HepG2 (cell line): ENCODE results near the gene STAT6. TPM values are rescaled to one million over a fixed set of nuclear protein-coding genes. Genes with fewer than 3 reads are reported as not detected.

Experiments used
- ATAC-seq: fragments of 200-7000 bp; cut with Tn5 transposase; 3 replicates; pipeline ENCODE4 v1.9.1; 2020; ENCODE audit warnings: mild to moderate bottlenecking, moderate library complexity
- BruUV-seq: library from RNA; stranded (reverse); fragments of 400-500 nt; replicated peaks from 2 replicates; lab custom pipeline; 2021; lab: Mats Ljungman, UMichigan
- CTCF ChIA-PET: fragments of 300-600 bp; formaldehyde crosslinking; extraction: SDS; loops from one replicate; lab custom pipeline; 2021; ENCODE audit warnings: low total read pairs, inconsistent platforms, low intra/inter-chr PET ratio; lab: Yijun Ruan, JAX
- POLR2A ChIA-PET: fragments of 350-600 bp; sonication (Branson Sonifier 250); formaldehyde crosslinking; loops from one replicate; lab custom pipeline; 2020; ENCODE audit warnings: antibody characterized with exemption, inconsistent platforms; lab: Yijun Ruan, JAX
- DNase-seq: peaks from one replicate; pipeline ENCODE4 v3.0.0-alpha.2; 2015; ENCODE audit warnings: low spot score
- FAIRE-seq: peaks from 3 replicates; lab custom pipeline; 2011; peaks lifted over from hg19 to GRCh38; lab: Jason Lieb, UNC
- H2AFZ ChIP-seq: one replicate; pipeline ENCODE4 v1.6.1; 2011; ENCODE audit warnings: low read length, inconsistent platforms
- H3K27ac ChIP-seq: fragments of 300-600 bp; 3 replicates; pipeline ENCODE4 v1.8.0; 2011; ENCODE audit warnings: mixed run types, mild to moderate bottlenecking, mixed read lengths, low read length, inconsistent platforms; ENCODE audit not compliant: insufficient read depth; ENCODE audit errors: extremely low read length
- H3K27me3 ChIP-seq, 2 experiments: fragments of 200-600 bp in 1 of 2; 2 replicates in 1 of 2; 3 replicates in 1 of 2; pipeline versions ENCODE4 v1.6.0 to v1.8.0; 2011; ENCODE audit warnings: low read length in 2 of 2, mild to moderate bottlenecking in 2 of 2, moderate library complexity in 2 of 2, inconsistent platforms in 1 of 2; ENCODE audit not compliant: insufficient read depth in 2 of 2, control insufficient read depth in 1 of 2
- H3K36me3 ChIP-seq, 2 experiments: fragments of 200-600 bp in 1 of 2; replicated peaks in 1 of 2; 2 replicates in 1 of 2; 3 replicates in 1 of 2; pipeline versions ENCODE4 v1.5.1 to v1.8.0; 2011; ENCODE audit warnings: low read length in 2 of 2, inconsistent platforms in 1 of 2; ENCODE audit not compliant: insufficient read depth in 2 of 2, control insufficient read depth in 1 of 2
- H3K4me1 ChIP-seq: 2 replicates; pipeline ENCODE4 v1.5.1; 2012; ENCODE audit warnings: low read length, inconsistent platforms; ENCODE audit not compliant: insufficient read depth
- H3K4me2 ChIP-seq: 2 replicates; pipeline ENCODE4 v1.6.0; 2011; ENCODE audit warnings: low read depth, low read length, inconsistent platforms
- H3K4me3 ChIP-seq, 3 experiments: fragments of 200-600 bp in 1 of 3; sonication (generic), shearing (Covaris generic) in 1 of 3; replicated peaks in 1 of 3; 2 replicates each; pipeline ENCODE4 v1.5.1; 2011 to 2016; ENCODE audit warnings: low read length in 3 of 3, inconsistent platforms in 2 of 3, low read depth in 2 of 3, mild to moderate bottlenecking in 2 of 3, control low read depth in 1 of 3, mixed read lengths in 1 of 3; ENCODE audit not compliant: insufficient read depth in 1 of 3
- H3K79me2 ChIP-seq: one replicate; pipeline ENCODE4 v1.6.1; 2011; ENCODE audit warnings: low read length, inconsistent platforms; ENCODE audit not compliant: insufficient read depth
- H3K9ac ChIP-seq: 2 replicates; pipeline ENCODE4 v1.6.0; 2011; ENCODE audit warnings: mild to moderate bottlenecking, low read depth, low read length, inconsistent platforms; ENCODE audit not compliant: insufficient read depth
- H3K9me3 ChIP-seq: 2 replicates; pipeline ENCODE4 v1.5.1; 2012; ENCODE audit warnings: mild to moderate bottlenecking, low read length
- H4K20me1 ChIP-seq: 2 replicates; pipeline ENCODE4 v1.6.0; 2011; ENCODE audit warnings: inconsistent platforms, mild to moderate bottlenecking, low read length, moderate library complexity; ENCODE audit not compliant: insufficient read depth
- CBX1 ChIP-seq: IDR thresholded peaks from one replicate; pipeline ENCODE4 v1.6.1; 2016; ENCODE audit warnings: antibody characterized with exemption, low read depth
- EP300 ChIP-seq, 3 experiments: sonication (generic) in 1 of 3; formaldehyde crosslinking in 1 of 3; IDR thresholded peaks; 2 replicates each; pipeline versions ENCODE4 v1.5.1 to v1.6.1; 2011 to 2020; ENCODE audit warnings: low read depth in 2 of 3, low read length in 2 of 3, borderline replicate concordance in 1 of 3, improper control_type of control experiment in 1 of 3, mild to moderate bottlenecking in 1 of 3, missing genetic modification reagents in 1 of 3, moderate library complexity in 1 of 3
- FOXA1 ChIP-seq, 2 experiments: fragments of 450-650 bp in 1 of 2; sonication (generic) in 1 of 2; formaldehyde crosslinking in 1 of 2; IDR thresholded peaks; 2 replicates each; pipeline versions ENCODE4 v1.4.0 to v1.6.1; 2016 to 2020; ENCODE audit warnings: missing genetic modification reagents in 1 of 2
- IRF1 ChIP-seq: sonication (generic); formaldehyde crosslinking; IDR thresholded peaks from 2 replicates; pipeline ENCODE4 v1.4.0; 2020; ENCODE audit warnings: low read depth, mild to moderate bottlenecking, missing genetic modification reagents
- NR2F2 ChIP-seq: IDR thresholded peaks from 2 replicates; pipeline ENCODE4 v1.6.1; 2012; ENCODE audit warnings: low read depth, inconsistent platforms, borderline replicate concordance
- PATZ1 ChIP-seq: sonication (generic); formaldehyde crosslinking; IDR thresholded peaks from 2 replicates; pipeline ENCODE4 v1.4.0; 2020; ENCODE audit warnings: missing genetic modification reagents
- PAXIP1 ChIP-seq: sonication (generic); formaldehyde crosslinking; conservative IDR thresholded peaks from 2 replicates; pipeline ENCODE4 v1.4.0; 2020; ENCODE audit warnings: mild to moderate bottlenecking, missing genetic modification reagents, moderate library complexity
- RBM22 ChIP-seq: fragments of 200-400 bp; formaldehyde crosslinking; optimal IDR thresholded peaks from 2 replicates; pipeline ENCODE3; 2017; ENCODE audit warnings: mild to moderate bottlenecking, low read length, moderate library complexity
- SOX6 ChIP-seq, 2 experiments: fragments of 450-650 bp in 1 of 2; sonication (generic) in 1 of 2; formaldehyde crosslinking in 1 of 2; IDR thresholded peaks; 2 replicates each; pipeline versions ENCODE4 v1.4.0 to v1.6.1; 2017 to 2020; ENCODE audit warnings: antibody characterized with exemption in 1 of 2, mild to moderate bottlenecking in 1 of 2, missing genetic modification reagents in 1 of 2
- TEAD3 ChIP-seq: optimal IDR thresholded peaks from 2 replicates; pipeline ENCODE3; 2016; ENCODE audit warnings: borderline replicate concordance
- ZNF10 ChIP-seq: sonication (generic); formaldehyde crosslinking; IDR thresholded peaks from 2 replicates; pipeline ENCODE4 v1.4.0; 2020; ENCODE audit warnings: mild to moderate bottlenecking, low read depth, missing genetic modification reagents, borderline replicate concordance
- ZNF543 ChIP-seq: sonication (generic); formaldehyde crosslinking; IDR thresholded peaks from 2 replicates; pipeline ENCODE4 v1.4.0; 2020; ENCODE audit warnings: mild to moderate bottlenecking, missing genetic modification reagents
- WGBS: methylation state at CpG from one replicate; pipeline ENCODE4 v1.1.6; 2017; ENCODE audit warnings: low lambda C conversion rate; 5-methylcytosine and 5-hydroxymethylcytosine counted together
- in situ Hi-C: cut with HindIII; loops from 2 replicates; pipeline ENCODE4 v1.10.0; 2017; ENCODE audit warnings: low pct_unique_long_range_greater_than_20kb; ENCODE audit not compliant: extremely low pct_ligation_motif_present
- intact Hi-C: fragments of 100-400 bp; cut with micrococcal nuclease; formaldehyde crosslinking; loops from one replicate; pipeline ENCODE4 v1.10.0; 2022; ENCODE audit not compliant: unreplicated experiment
- polyA plus RNA-seq, 8 experiments: library from polyadenylated mRNA; depleted of rRNA in 3 of 8; stranded (reverse) in 7 of 8; unstranded in 1 of 8; fragments of >200 nt; fragmentation: Illumina TruSeq in 4 of 8; extraction: Trizol in 4 of 8; gene quantifications; 2 replicates each; pipeline versions ENCODE4 v1.2.1 to v1.2.3, GENCODE V29; 2011 to 2016; ENCODE audit warnings: low read depth in 4 of 8, missing spikeins in 1 of 8, mixed read lengths in 1 of 8; ENCODE audit not compliant: insufficient read depth in 1 of 8
- total RNA-seq, 5 experiments: library from RNA; depleted of rRNA; stranded (reverse); fragments of >200 nt; fragmentation: Illumina TruSeq; extraction: Trizol; gene quantifications; 2 replicates each; pipeline ENCODE4 v1.2.3, GENCODE V29; 2016; ENCODE audit warnings: low read depth in 1 of 5
- TF ChIP-seq, protein P1 (sequence below): sonication (generic); formaldehyde crosslinking; IDR thresholded peaks from 2 replicates; pipeline ENCODE4 v1.5.0; 2020; ENCODE audit warnings: mild to moderate bottlenecking, missing genetic modification reagents, moderate library complexity

The STAT6 gene
- total and polyA plus RNA-seq, 2 of the 13 experiments (the other 11 are each of a cell fraction or from before 2014, with no cell fraction given) = 28.0 to 62.2 TPM

- ATAC-seq (no peak), DNase-seq (no peak), FAIRE-seq (peak; percentile 37)
- no peaks in the 10 kb centered on the region; a peak in 1 of 5 replicates for H3K27me3 ChIP-seq
- H3K4me1 ChIP-seq = peaks cover 85% of the 10 kb centered on the region
- no peaks in the 10 kb centered on the region for H3K9me3 ChIP-seq
- BruUV-seq = no TSS peak
- H4K20me1 ChIP-seq = peaks cover 33% of the 10 kb centered on the region
- peak overlapping the region; percentile 94 for H3K4me2 ChIP-seq
- peaks cover 7 to 12% of the 10 kb centered on the region in 2 experiments; a peak in 2 of 5 replicates for H3K36me3 ChIP-seq
- H3K4me3 ChIP-seq = peak overlapping the region in 2 of 3 experiments; percentile 30 to 44; a peak in 3 of 6 replicates
- intact Hi-C loops (no loop called here), in situ Hi-C loops (loop anchor here (5.0 kb wide), 1 partner anchor 44 kb away; no protein-coding TSS in a partner anchor)
- CTCF ChIA-PET = no interaction called here
- no peak overlapping the region for H2AFZ ChIP-seq
- POLR2A ChIA-PET = interaction anchor here (0.9 to 16.0 kb wide), 3 partner anchors 9 to 22 kb away, joined by 3 to 827 read pairs (median 19); partner anchors contain the start of genes LRP1-AS and STAT6
- 0 out of 2 replicates have a peak overlapping the region, but pooled peaks have one; percentile 21 for H3K9ac ChIP-seq
- peak overlapping the region; percentile 40 for H3K27ac ChIP-seq
- H3K79me2 ChIP-seq = peaks cover 68% of the 10 kb centered on the region
- 17% methylated on average over 2 of the region's 4 CpGs for WGBS
- TF ChIP-seq SOX6 (IDR thresholded peaks at IDR 0.05) = no peak
- 0 out of 2 replicates have a peak, but pooled peaks have one; percentile 23 for TF ChIP-seq SOX6 (CRISPR knock-in tag; IDR thresholded peaks at IDR 0.05)
- TF ChIP-seq NR2F2 = peak; percentile 55; the same call in 1 of the 2 replicates
- TF ChIP-seq PAXIP1 (CRISPR knock-in tag) = 0 out of 2 replicates have a peak, but pooled peaks have one; percentile 14
- TF ChIP-seq PATZ1 (CRISPR knock-in tag) = peak; percentile 41; the same call in 1 of the 2 replicates
- TF ChIP-seq IRF1 (CRISPR knock-in tag) = no peak
- no peak for TF ChIP-seq ZNF543
- peak; percentile 57 for TF ChIP-seq TEAD3 (CRISPR knock-in tag)
- TF ChIP-seq EP300 (IDR thresholded peaks at IDR 0.05; ENCODE audit: low read depth in 2 of 2, low read length in 2 of 2) = no peak
- TF ChIP-seq EP300 (CRISPR knock-in tag; IDR thresholded peaks at IDR 0.05; ENCODE audit: borderline replicate concordance) = no peak
- TF ChIP-seq CBX1 = no peak
- TF ChIP-seq, protein P1, sequence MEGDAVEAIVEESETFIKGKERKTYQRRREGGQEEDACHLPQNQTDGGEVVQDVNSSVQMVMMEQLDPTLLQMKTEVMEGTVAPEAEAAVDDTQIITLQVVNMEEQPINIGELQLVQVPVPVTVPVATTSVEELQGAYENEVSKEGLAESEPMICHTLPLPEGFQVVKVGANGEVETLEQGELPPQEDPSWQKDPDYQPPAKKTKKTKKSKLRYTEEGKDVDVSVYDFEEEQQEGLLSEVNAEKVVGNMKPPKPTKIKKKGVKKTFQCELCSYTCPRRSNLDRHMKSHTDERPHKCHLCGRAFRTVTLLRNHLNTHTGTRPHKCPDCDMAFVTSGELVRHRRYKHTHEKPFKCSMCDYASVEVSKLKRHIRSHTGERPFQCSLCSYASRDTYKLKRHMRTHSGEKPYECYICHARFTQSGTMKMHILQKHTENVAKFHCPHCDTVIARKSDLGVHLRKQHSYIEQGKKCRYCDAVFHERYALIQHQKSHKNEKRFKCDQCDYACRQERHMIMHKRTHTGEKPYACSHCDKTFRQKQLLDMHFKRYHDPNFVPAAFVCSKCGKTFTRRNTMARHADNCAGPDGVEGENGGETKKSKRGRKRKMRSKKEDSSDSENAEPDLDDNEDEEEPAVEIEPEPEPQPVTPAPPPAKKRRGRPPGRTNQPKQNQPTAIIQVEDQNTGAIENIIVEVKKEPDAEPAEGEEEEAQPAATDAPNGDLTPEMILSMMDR (CRISPR knock-in tag) = 0 out of 2 replicates have a peak, but pooled peaks have one; percentile 25
- TF ChIP-seq FOXA1 (IDR thresholded peaks at IDR 0.05) = no peak
- TF ChIP-seq FOXA1 (CRISPR knock-in tag; IDR thresholded peaks at IDR 0.05) = peak; percentile 18; the same call in 1 of the 2 replicates
- no peak for TF ChIP-seq ZNF10 (CRISPR knock-in tag)
- no peak for TF ChIP-seq RBM22
Measured at GRCh38 chr12:57133013-57133569, 21.9 kb upstream of the STAT6 start.
